Astrocyte of the spinal cord (primary cell): Measurements from ENCODE around the gene KRTAP12-2.
"Not testable (repeated sequence)": the region's sequence is repeated elsewhere in the genome, so short reads cannot be mapped to it uniquely, and the experiment has no call there.

Source experiments
- DNase-seq: peaks from one replicate; pipeline ENCODE4 v3.0.0; 2011; ENCODE audit warnings: low read depth, low spot score
- H3K4me3 ChIP-seq: 2 replicates; pipeline ENCODE4 v1.5.1; 2011; ENCODE audit warnings: low read depth, mild to moderate bottlenecking, low read length, moderate library complexity
- CTCF ChIP-seq: IDR thresholded peaks from 2 replicates; pipeline ENCODE4 v1.5.1; 2012; ENCODE audit warnings: low read depth, mild to moderate bottlenecking, low read length, inconsistent platforms
- in situ Hi-C: cut with HindIII; loops from 2 replicates; pipeline ENCODE4 v1.10.0; 2017; ENCODE audit warnings: low sequenced_read_pairs

The KRTAP12-2 gene

GRCh38 chr21:44640761-44641160, 26.0 kb downstream of the KRTAP12-2 start:
- TF ChIP-seq CTCF, result no peak
- H3K4me3 ChIP-seq, result no peak overlapping the region
- in situ Hi-C loops, result no loop called here
- DNase-seq, result no peak

GRCh38 chr21:44639331-44639655, 27.4 kb downstream of the KRTAP12-2 start:
- DNase-seq, result no peak
- TF ChIP-seq CTCF, result no peak
- in situ Hi-C loops, result no loop called here
- no peak overlapping the region for H3K4me3 ChIP-seq

GRCh38 chr21:44638506-44639330, 28.0 kb downstream of the KRTAP12-2 start:
- H3K4me3 ChIP-seq, in situ Hi-C loops, DNase-seq: not testable (repeated sequence)

- in situ Hi-C loops, H3K4me3 ChIP-seq, DNase-seq: not testable (repeated sequence)
These were observed 28.8 kb downstream of the KRTAP12-2 start for GRCh38 chr21:44637851-44638348.

GRCh38 chr21:44637018-44637850, 29.5 kb downstream of the KRTAP12-2 start, which contains the start of gene KRTAP10-10:
TSS of gene KRTAP10-10 (plus strand) at chr21:44637356. CDS start at chr21:44637418, 62 bp downstream.
- in situ Hi-C loops, result no loop called here
- DNase-seq, result no peak
- H3K4me3 ChIP-seq, result no peak within 1 kb of the TSS
- TF ChIP-seq CTCF, result no peak

- DNase-seq, result no peak
- no peak for TF ChIP-seq CTCF
- in situ Hi-C loops, result no loop called here
- no peak overlapping the region for H3K4me3 ChIP-seq
These were observed 30.3 kb downstream of the KRTAP12-2 start for GRCh38 chr21:44636209-44637017.

GRCh38 chr21:44632067-44632466, 34.7 kb downstream of the KRTAP12-2 start:
- TF ChIP-seq CTCF, result no peak
- no peak for DNase-seq
- H3K4me3 ChIP-seq, result no peak overlapping the region
- in situ Hi-C loops, result no loop called here
